Measurements from ENCODE around the gene YAP1. TPM values are rescaled to one million over a fixed set of nuclear protein-coding genes. Genes with fewer than 3 reads are reported as not detected.

The YAP1 gene
- total and polyA plus RNA-seq, 11 donors = 15.2 to 93.0 (median 71.5) TPM

DNA sequence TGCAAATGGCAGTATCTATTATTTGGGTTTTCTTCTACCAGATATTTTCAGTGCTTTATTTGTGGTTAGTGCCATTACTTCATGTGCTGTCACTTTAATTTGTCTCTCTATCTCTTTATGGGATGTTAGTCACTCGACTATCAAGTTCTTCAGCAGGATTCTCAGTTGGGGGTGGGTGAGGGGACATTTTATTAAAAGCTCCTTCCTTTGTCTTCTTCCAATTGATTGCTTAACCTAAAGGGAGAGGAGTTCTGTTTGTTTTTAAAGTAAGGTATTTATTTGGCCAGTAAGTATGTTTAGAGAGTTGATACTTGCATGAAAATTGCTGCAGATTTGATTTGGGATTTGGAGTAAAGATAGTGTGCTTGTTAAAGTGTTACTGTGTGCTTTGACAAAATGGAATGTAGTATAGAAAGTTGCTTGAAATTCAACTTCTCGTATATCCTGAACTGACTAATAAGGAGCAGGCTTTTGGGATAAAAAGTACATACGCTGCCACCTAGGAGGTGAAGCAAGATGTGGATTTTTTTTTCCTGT is 10.3 kb downstream of the YAP1 start:
- TF ChIP-seq, protein P1, sequence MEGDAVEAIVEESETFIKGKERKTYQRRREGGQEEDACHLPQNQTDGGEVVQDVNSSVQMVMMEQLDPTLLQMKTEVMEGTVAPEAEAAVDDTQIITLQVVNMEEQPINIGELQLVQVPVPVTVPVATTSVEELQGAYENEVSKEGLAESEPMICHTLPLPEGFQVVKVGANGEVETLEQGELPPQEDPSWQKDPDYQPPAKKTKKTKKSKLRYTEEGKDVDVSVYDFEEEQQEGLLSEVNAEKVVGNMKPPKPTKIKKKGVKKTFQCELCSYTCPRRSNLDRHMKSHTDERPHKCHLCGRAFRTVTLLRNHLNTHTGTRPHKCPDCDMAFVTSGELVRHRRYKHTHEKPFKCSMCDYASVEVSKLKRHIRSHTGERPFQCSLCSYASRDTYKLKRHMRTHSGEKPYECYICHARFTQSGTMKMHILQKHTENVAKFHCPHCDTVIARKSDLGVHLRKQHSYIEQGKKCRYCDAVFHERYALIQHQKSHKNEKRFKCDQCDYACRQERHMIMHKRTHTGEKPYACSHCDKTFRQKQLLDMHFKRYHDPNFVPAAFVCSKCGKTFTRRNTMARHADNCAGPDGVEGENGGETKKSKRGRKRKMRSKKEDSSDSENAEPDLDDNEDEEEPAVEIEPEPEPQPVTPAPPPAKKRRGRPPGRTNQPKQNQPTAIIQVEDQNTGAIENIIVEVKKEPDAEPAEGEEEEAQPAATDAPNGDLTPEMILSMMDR (IDR thresholded peaks at IDR 0.05) = no peak
- TF ChIP-seq POLR2A (IDR thresholded peaks at IDR 0.05) = no peak
- no peak overlapping the region for H3K4me3 ChIP-seq
- no peak for ATAC-seq
- H3K27me3 ChIP-seq = peaks cover 0 to 21% (median 0%) of the 10 kb centered on the region in 9 donors
- intact Hi-C loops (cut with DNase I) = no loop called here
- H3K36me3 ChIP-seq = peaks cover 0 to 23% (median 0%) of the 10 kb centered on the region in 9 donors
- WGBS, 4 donors = 60 to 68% (median 63%) methylated on average over 3 of the region's 3 CpGs
- DNase-seq = no peak
- peaks cover 0 to 7% (median 0%) of the 10 kb centered on the region in 12 donors for H3K9me3 ChIP-seq
- no peak overlapping the region for H3K27ac ChIP-seq
- peaks cover 0 to 53% (median 34%) of the 10 kb centered on the region in 12 donors for H3K4me1 ChIP-seq

GRCh38 chr11:102121329-102121728 is 11.1 kb downstream of the YAP1 start:
- DNase-seq (no peak), ATAC-seq (no peak)
- 87 to 96% (median 89%) methylated on average over 2 of the region's 2 CpGs for WGBS, 4 donors
- H3K4me1 ChIP-seq = peaks cover 0 to 52% (median 29%) of the 10 kb centered on the region in 12 donors
- peaks cover 0 to 7% (median 0%) of the 10 kb centered on the region in 12 donors for H3K9me3 ChIP-seq
- H3K4me3 ChIP-seq = no peak overlapping the region
- H3K36me3 ChIP-seq = peaks cover 0 to 20% (median 0%) of the 10 kb centered on the region in 9 donors
- H3K27ac ChIP-seq = no peak overlapping the region
- H3K27me3 ChIP-seq = peaks cover 0 to 15% (median 0%) of the 10 kb centered on the region in 9 donors
- intact Hi-C loops (cut with DNase I) = no loop called here
- TF ChIP-seq, protein P1 (IDR thresholded peaks at IDR 0.05) = no peak
- no peak for TF ChIP-seq POLR2A (IDR thresholded peaks at IDR 0.05)

DNA sequence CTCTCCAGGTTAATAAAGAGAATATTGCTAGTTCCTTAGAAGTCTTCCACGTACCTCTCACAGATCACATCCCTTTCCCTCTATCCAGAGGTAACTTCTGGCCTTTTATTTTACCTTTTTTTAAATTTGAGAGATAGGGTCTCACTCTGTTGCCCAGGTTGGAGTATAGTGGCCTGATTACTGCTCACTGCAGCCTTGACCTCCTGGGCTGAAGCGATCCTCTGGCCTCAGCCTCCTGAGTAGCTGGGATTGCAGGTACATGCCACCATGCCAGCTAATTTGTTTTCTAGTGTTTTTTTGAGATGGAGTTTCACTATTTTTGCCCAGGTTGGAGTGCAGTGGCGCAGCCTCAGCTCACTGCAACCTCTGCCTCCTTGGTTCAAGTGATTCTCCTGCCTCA is 24.4 kb downstream of the YAP1 start:
- Histone ChIP-seq H3K27me3 (no peaks in the 10 kb centered on the region), H3K4me3 (no peak overlapping the region), H3K4me1 (peaks cover 0 to 25% (median 10%) of the 10 kb centered on the region in 12 donors), H3K9me3 (peaks cover 0 to 6% (median 0%) of the 10 kb centered on the region in 12 donors), H3K27ac (no peak overlapping the region), H3K36me3 (peaks cover 0 to 6% (median 0%) of the 10 kb centered on the region in 9 donors)
- TF ChIP-seq, protein P1 (IDR thresholded peaks at IDR 0.05) = no peak
- TF ChIP-seq POLR2A (IDR thresholded peaks at IDR 0.05) = no peak
- 96 to 99% (median 98%) methylated on average over 3 of the region's 3 CpGs for WGBS, 4 donors
- intact Hi-C loops (cut with DNase I) = no loop called here
- DNase-seq (no peak), ATAC-seq (no peak)

GRCh38 chr11:102135256-102135655 is 25.0 kb downstream of the YAP1 start:
- TF ChIP-seq POLR2A (IDR thresholded peaks at IDR 0.05) = no peak
- TF ChIP-seq, protein P1 (IDR thresholded peaks at IDR 0.05) = no peak
- Histone ChIP-seq H3K4me3 (no peak overlapping the region), H3K27ac (no peak overlapping the region), H3K27me3 (no peaks in the 10 kb centered on the region), H3K36me3 (peaks cover 0 to 6% (median 0%) of the 10 kb centered on the region in 9 donors), H3K9me3 (peaks cover 0 to 6% (median 0%) of the 10 kb centered on the region in 12 donors), H3K4me1 (peaks cover 0 to 27% (median 16%) of the 10 kb centered on the region in 12 donors)
- intact Hi-C loops (cut with DNase I) = loop anchor here in 1 of 10 donors (5.0 kb wide), 1 partner anchor 47 kb away; no protein-coding TSS in a partner anchor
- WGBS, 4 donors = 96 to 100% (median 97%) methylated on average over 2 of the region's 2 CpGs
- no peak for DNase-seq
- peak in 2 of 4 donors; percentile 43 to 79 for ATAC-seq

Data from heart left ventricle (tissue), 16 donors.